KOPT-K1 (cell line): Measurements from ENCODE around the gene FAM174C.

Source experiments
- H3K27ac ChIP-seq: fragments of 200-600 bp; sonication (generic); 2 replicates; pipeline ENCODE4 v1.5.1; 2016; ENCODE audit warnings: antibody characterized with exemption, mild to moderate bottlenecking, low read depth, low read length; ENCODE audit not compliant: poor library complexity, severe bottlenecking
- H3K36me3 ChIP-seq: fragments of 200-600 bp; sonication (generic); 2 replicates; pipeline ENCODE4 v1.5.1; 2017; ENCODE audit warnings: antibody characterized with exemption, mild to moderate bottlenecking, low read length, moderate library complexity; ENCODE audit not compliant: insufficient read depth
- H3K9me3 ChIP-seq: fragments of 200-600 bp; sonication (generic); 2 replicates; pipeline ENCODE4 v1.5.1; 2017; ENCODE audit warnings: antibody characterized with exemption, low read length, mild to moderate bottlenecking; ENCODE audit not compliant: insufficient read depth, poor library complexity, severe bottlenecking

The FAM174C gene

GRCh38 chr19:1252221-1252820, 23.0 kb upstream of the FAM174C start:
- H3K36me3 ChIP-seq, result peaks cover 39% of the 10 kb centered on the region
- peak overlapping the region; percentile 88 for H3K27ac ChIP-seq
- no peaks in the 10 kb centered on the region for H3K9me3 ChIP-seq

- peak overlapping the region; percentile 88 for H3K27ac ChIP-seq
- H3K9me3 ChIP-seq, result no peaks in the 10 kb centered on the region
- H3K36me3 ChIP-seq, result peaks cover 45% of the 10 kb centered on the region
These were observed 22.4 kb upstream of the FAM174C start for GRCh38 chr19:1252821-1253513.

DNA sequence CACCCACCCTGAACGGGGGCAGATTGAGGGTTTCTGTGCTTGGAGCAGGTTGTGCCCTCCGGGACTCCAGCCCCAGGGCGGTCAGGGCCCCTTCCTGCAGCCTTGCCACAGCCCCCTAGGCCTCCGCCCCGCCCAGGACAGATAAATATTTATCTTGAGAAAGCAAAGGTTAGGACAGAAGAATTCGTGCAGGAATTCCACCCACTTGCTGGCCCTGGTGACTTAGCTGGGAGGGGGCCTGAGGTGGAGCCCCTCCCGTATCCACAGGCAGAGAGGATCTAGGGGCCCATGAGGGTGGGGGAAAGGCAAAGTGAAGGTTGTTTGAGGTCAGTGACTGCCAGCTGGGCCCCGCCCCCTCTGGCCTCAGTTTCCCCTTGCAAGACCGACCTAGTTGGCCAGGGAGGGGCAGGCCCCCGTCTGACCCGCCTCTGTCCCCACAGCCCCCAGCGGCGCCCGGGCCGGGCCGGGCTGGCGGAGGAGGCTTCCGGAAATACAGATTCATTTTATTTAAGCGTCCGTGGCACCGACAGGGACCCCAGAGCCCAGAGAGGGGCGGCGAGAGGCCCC, 21.7 kb upstream of the FAM174C start:
- H3K36me3 ChIP-seq, result peaks cover 50% of the 10 kb centered on the region
- H3K9me3 ChIP-seq, result no peaks in the 10 kb centered on the region
- H3K27ac ChIP-seq, result peak overlapping the region; percentile 88

- H3K27ac ChIP-seq, result peak overlapping the region; percentile 88
- peaks cover 50% of the 10 kb centered on the region for H3K36me3 ChIP-seq
These were observed 21.2 kb upstream of the FAM174C start for GRCh38 chr19:1254081-1254527.

DNA sequence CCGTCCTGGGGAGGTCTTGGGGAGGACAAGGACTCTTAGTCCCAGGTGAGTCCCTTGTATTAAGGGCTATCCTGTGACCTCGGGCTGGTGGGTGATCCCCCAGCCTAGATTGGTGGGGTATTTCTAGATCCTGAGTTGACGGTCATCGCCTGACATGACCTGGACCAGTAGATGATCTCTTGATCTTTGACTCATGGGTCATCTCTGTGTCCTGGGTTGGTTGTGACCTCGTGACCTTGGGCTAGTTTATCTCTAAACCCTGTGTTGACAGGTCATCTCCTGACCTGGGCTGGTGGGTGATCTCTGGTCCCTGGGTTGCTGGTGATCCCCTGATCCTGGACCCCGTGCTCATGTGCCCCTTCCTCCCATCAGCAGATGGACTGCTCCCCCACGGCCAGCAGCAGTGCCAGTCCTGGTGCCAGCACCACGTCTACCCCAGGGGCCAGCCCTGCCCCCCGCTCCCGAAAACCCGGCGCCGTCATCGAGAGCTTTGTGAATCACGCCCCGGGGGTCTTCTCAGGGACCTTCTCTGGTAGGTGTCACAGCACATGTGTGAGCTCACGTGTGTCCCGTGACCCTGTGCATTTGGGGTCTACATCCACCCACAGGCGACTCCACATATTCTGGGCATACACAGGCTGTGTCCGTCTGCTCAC, 20.7 kb upstream of the FAM174C start:
- Histone ChIP-seq H3K27ac (no peak overlapping the region), H3K36me3 (peaks cover 50% of the 10 kb centered on the region), H3K9me3 (no peaks in the 10 kb centered on the region)

More at GRCh38 chr19:1254081-1254527, 21.2 kb upstream of the FAM174C start:
- H3K9me3 ChIP-seq, result no peaks in the 10 kb centered on the region

- no peaks in the 10 kb centered on the region for H3K9me3 ChIP-seq
- peaks cover 50% of the 10 kb centered on the region for H3K36me3 ChIP-seq
- H3K27ac ChIP-seq, result no peak overlapping the region
These were observed 19.9 kb upstream of the FAM174C start for GRCh38 chr19:1255186-1256161.

DNA sequence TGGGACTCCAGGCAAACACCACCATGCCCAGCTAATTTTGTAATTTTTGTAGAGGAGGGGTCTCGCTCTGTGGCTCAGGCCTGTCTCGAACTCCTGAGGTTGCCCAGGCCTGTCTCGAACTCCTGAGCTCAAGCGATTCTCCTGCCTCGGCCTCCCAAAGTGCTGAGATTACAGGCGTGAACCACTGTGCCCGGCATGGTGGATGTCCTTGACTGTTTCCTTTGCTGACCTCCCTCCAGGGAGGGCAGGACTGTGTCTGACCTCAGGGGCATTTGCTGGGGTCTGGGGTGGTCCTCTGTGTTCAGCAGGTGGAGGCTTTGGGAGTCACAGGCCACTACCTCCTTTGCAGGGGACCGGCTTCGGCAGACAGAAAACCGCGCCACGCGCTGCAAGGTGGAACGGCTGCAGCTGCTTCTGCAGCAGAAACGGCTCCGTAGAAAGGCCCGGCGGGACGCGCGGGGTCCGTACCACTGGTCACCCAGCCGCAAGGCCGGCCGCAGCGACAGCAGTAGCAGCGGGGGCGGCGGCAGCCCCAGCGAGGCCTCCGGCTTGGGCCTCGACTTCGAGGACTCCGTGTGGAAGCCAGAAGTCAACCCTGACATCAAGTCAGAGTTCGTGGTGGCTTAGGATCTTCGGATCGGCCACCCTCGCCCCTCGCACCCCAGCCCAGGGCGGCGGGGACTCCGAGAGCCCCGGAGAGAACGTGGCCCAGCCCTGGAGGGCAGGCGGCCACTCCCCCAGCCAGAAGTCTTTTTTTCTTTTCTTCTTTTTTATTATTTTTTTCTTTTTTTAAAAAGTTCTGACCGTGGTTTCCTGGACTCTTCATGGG, 18.5 kb upstream of the FAM174C start:
- Histone ChIP-seq H3K9me3 (no peaks in the 10 kb centered on the region), H3K36me3 (peaks cover 50% of the 10 kb centered on the region), H3K27ac (no peak overlapping the region)

- Histone ChIP-seq H3K9me3 (no peaks in the 10 kb centered on the region), H3K36me3 (peaks cover 50% of the 10 kb centered on the region), H3K27ac (peak overlapping the region; percentile 88)
These were observed 17.7 kb upstream of the FAM174C start for GRCh38 chr19:1257475-1258162.

DNA sequence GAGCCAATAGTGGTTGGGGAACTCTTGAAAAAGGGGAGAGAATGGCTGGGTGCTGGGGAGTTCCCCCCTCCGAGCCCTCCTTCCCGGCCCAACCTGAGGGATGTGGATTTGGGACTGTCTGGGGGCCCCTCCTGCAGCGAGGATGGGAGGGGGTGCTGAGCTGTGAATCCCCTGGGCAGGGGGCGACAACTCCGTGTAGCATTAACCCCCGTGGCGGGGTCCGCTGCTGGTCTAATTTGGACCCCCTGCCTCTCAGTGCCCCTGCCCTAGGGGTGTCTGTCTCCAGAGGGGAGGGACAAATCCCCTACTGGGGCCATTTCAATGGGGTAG, 17.2 kb upstream of the FAM174C start:
- H3K27ac ChIP-seq, result peak overlapping the region; percentile 88
- H3K36me3 ChIP-seq, result peaks cover 50% of the 10 kb centered on the region
- no peaks in the 10 kb centered on the region for H3K9me3 ChIP-seq

DNA sequence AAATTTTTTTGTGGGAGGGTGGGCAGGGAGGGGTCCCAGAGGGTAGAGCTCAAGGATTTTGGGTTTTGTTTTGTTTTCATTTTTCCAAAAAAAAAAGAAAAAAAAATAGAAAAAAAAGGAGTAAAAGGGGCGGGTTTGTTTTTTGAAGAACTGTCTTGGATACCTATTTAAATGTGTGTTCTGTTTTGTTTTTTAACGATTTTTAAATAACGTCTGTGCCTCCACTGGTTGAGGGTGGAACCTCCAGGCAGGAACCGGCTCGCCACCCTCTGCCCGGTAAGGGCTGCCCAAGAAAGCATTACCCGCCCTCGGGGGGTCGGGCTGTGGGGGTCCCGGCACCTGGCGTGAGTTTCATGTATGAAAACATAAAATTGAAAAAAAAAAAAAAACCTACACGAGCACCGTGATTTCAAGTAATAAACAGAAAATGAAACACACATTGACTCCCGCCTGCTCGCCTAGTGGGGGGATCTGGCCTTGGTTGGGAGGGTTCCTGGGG, 16.6 kb upstream of the FAM174C start:
- H3K27ac ChIP-seq, result peak overlapping the region; percentile 88
- no peaks in the 10 kb centered on the region for H3K9me3 ChIP-seq
- H3K36me3 ChIP-seq, result peaks cover 47% of the 10 kb centered on the region

DNA sequence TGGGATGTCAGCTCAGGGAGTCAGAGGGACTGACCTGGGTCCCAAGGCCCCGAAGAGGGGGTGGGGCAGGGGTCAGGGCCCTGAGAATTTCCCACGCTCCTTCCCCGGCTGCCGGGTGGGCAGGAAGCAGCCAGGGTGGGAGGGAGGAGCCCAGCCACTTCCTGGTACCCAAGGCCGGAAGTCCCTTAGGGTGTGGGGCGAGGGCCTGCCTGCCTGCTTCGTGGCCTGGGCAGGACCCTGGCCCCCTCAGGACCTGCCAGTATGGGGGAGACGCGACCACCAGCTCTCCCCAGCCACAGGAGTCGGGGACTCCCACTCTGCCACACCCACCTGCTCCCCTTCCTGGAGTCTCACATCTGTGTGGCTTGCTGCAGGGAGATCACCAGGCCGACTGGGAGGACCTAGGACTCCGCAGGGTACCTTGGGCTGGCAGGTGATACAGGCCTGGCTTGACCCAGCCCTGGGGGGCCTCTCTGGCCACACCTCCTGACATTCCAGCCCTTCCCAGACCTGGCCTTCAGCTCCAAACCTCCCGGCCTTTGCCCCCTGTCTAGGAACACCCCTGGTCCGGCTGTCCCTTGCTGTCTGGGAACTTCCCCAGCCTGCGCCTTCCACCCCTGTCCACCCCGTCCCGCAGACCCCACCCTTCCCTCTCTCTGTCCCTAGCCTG, 16.0 kb upstream of the FAM174C start:
- H3K36me3 ChIP-seq, result peaks cover 41% of the 10 kb centered on the region
- peak overlapping the region; percentile 88 for H3K27ac ChIP-seq
- H3K9me3 ChIP-seq, result no peaks in the 10 kb centered on the region

GRCh38 chr19:1259876-1260748, 15.2 kb upstream of the FAM174C start:
- H3K36me3 ChIP-seq, result peaks cover 33% of the 10 kb centered on the region
- no peaks in the 10 kb centered on the region for H3K9me3 ChIP-seq
- peak overlapping the region; percentile 88 for H3K27ac ChIP-seq
